ENCODE measurements around the gene PCGF3.
"Not testable (repeated sequence)": the region's sequence is repeated elsewhere in the genome, so short reads cannot be mapped to it uniquely, and the experiment has no call there.

PCGF3 gene

GRCh38 chr4:752196-752861 is 46.7 kb downstream of the PCGF3 start:
- Histone ChIP-seq H3K9me3 (ENCODE audit: control insufficient read depth, insufficient read depth, low read depth, low read length) (no peaks in the 10 kb centered on the region), H3K36me3 (ENCODE audit: control insufficient read depth, insufficient read depth, low read length) (peaks cover 64% of the 10 kb centered on the region), H3K27me3 (ENCODE audit: control insufficient read depth, insufficient read depth, low read length) (no peaks in the 10 kb centered on the region), H3K9ac (ENCODE audit: low read length) (no peak overlapping the region), H3K4me3 (ENCODE audit: low read depth, low read length) (no peak overlapping the region), H3K4me1 (ENCODE audit: control insufficient read depth, insufficient read depth, low read length) (no peaks in the 10 kb centered on the region), H3K27ac (ENCODE audit: low read depth, low read length) (no peak overlapping the region)

- H3K4me3 ChIP-seq (ENCODE audit: low read depth, low read length); H3K4me1 ChIP-seq (ENCODE audit: control insufficient read depth, insufficient read depth, low read length); H3K27me3 ChIP-seq (ENCODE audit: control insufficient read depth, insufficient read depth, low read length); H3K9me3 ChIP-seq (ENCODE audit: control insufficient read depth, insufficient read depth, low read depth, low read length); H3K27ac ChIP-seq (ENCODE audit: low read depth, low read length); H3K9ac ChIP-seq (ENCODE audit: low read length): not testable (repeated sequence)
- peaks cover 61% of the 10 kb centered on the region for H3K36me3 ChIP-seq (ENCODE audit: control insufficient read depth, insufficient read depth, low read length)
These were observed 47.6 kb downstream of the PCGF3 start for GRCh38 chr4:753186-753585.

GRCh38 chr4:754221-755120 is 48.8 kb downstream of the PCGF3 start:
- no peak overlapping the region for H3K4me3 ChIP-seq (ENCODE audit: low read depth, low read length)
- no peaks in the 10 kb centered on the region for H3K4me1 ChIP-seq (ENCODE audit: control insufficient read depth, insufficient read depth, low read length)
- H3K9ac ChIP-seq (ENCODE audit: low read length): no peak overlapping the region
- H3K27ac ChIP-seq (ENCODE audit: low read depth, low read length): no peak overlapping the region
- no peaks in the 10 kb centered on the region for H3K27me3 ChIP-seq (ENCODE audit: control insufficient read depth, insufficient read depth, low read length)
- H3K36me3 ChIP-seq (ENCODE audit: control insufficient read depth, insufficient read depth, low read length): peaks cover 54% of the 10 kb centered on the region
- H3K9me3 ChIP-seq (ENCODE audit: control insufficient read depth, insufficient read depth, low read depth, low read length): no peaks in the 10 kb centered on the region

- Histone ChIP-seq H3K9ac (ENCODE audit: low read length) (no peak overlapping the region), H3K36me3 (ENCODE audit: control insufficient read depth, insufficient read depth, low read length) (peaks cover 56% of the 10 kb centered on the region), H3K27me3 (ENCODE audit: control insufficient read depth, insufficient read depth, low read length) (no peaks in the 10 kb centered on the region), H3K4me3 (ENCODE audit: low read depth, low read length) (no peak overlapping the region), H3K27ac (ENCODE audit: low read depth, low read length) (no peak overlapping the region), H3K4me1 (ENCODE audit: control insufficient read depth, insufficient read depth, low read length) (no peaks in the 10 kb centered on the region), H3K9me3 (ENCODE audit: control insufficient read depth, insufficient read depth, low read depth, low read length) (no peaks in the 10 kb centered on the region)
These were observed 51.5 kb downstream of the PCGF3 start for GRCh38 chr4:757111-757510.

- peaks cover 62% of the 10 kb centered on the region for H3K36me3 ChIP-seq (ENCODE audit: control insufficient read depth, insufficient read depth, low read length)
- not testable (repeated sequence) for H3K9me3 ChIP-seq (ENCODE audit: control insufficient read depth, insufficient read depth, low read depth, low read length); H3K27ac ChIP-seq (ENCODE audit: low read depth, low read length); H3K27me3 ChIP-seq (ENCODE audit: control insufficient read depth, insufficient read depth, low read length); H3K4me1 ChIP-seq (ENCODE audit: control insufficient read depth, insufficient read depth, low read length); H3K4me3 ChIP-seq (ENCODE audit: low read depth, low read length); H3K9ac ChIP-seq (ENCODE audit: low read length)
These were observed 54.2 kb downstream of the PCGF3 start for GRCh38 chr4:759810-760209.

GRCh38 chr4:760616-761015 is 55.0 kb downstream of the PCGF3 start:
- Histone ChIP-seq H3K36me3 (ENCODE audit: control insufficient read depth, insufficient read depth, low read length) (peaks cover 64% of the 10 kb centered on the region), H3K9me3 (ENCODE audit: control insufficient read depth, insufficient read depth, low read depth, low read length) (peaks cover 6% of the 10 kb centered on the region; the same call in 1 of the 2 replicates), H3K27me3 (ENCODE audit: control insufficient read depth, insufficient read depth, low read length) (no peaks in the 10 kb centered on the region), H3K4me3 (ENCODE audit: low read depth, low read length) (no peak overlapping the region), H3K4me1 (ENCODE audit: control insufficient read depth, insufficient read depth, low read length) (no peaks in the 10 kb centered on the region; the same call in 1 of the 2 replicates), H3K27ac (ENCODE audit: low read depth, low read length) (no peak overlapping the region), H3K9ac (ENCODE audit: low read length) (no peak overlapping the region)

GRCh38 chr4:761086-761485 is 55.5 kb downstream of the PCGF3 start:
- H3K27ac ChIP-seq (ENCODE audit: low read depth, low read length): no peak overlapping the region
- no peak overlapping the region for H3K9ac ChIP-seq (ENCODE audit: low read length)
- no peaks in the 10 kb centered on the region for H3K27me3 ChIP-seq (ENCODE audit: control insufficient read depth, insufficient read depth, low read length)
- no peak overlapping the region for H3K4me3 ChIP-seq (ENCODE audit: low read depth, low read length)
- H3K4me1 ChIP-seq (ENCODE audit: control insufficient read depth, insufficient read depth, low read length): no peaks in the 10 kb centered on the region; the same call in 1 of the 2 replicates
- H3K9me3 ChIP-seq (ENCODE audit: control insufficient read depth, insufficient read depth, low read depth, low read length): peaks cover 6% of the 10 kb centered on the region; the same call in 1 of the 2 replicates
- H3K36me3 ChIP-seq (ENCODE audit: control insufficient read depth, insufficient read depth, low read length): peaks cover 68% of the 10 kb centered on the region

- Histone ChIP-seq H3K27ac (ENCODE audit: low read depth, low read length) (no peak overlapping the region), H3K4me1 (ENCODE audit: control insufficient read depth, insufficient read depth, low read length) (no peaks in the 10 kb centered on the region; the same call in 1 of the 2 replicates), H3K27me3 (ENCODE audit: control insufficient read depth, insufficient read depth, low read length) (no peaks in the 10 kb centered on the region), H3K4me3 (ENCODE audit: low read depth, low read length) (no peak overlapping the region), H3K9ac (ENCODE audit: low read length) (no peak overlapping the region), H3K9me3 (ENCODE audit: control insufficient read depth, insufficient read depth, low read depth, low read length) (peaks cover 6% of the 10 kb centered on the region; the same call in 1 of the 2 replicates), H3K36me3 (ENCODE audit: control insufficient read depth, insufficient read depth, low read length) (peaks cover 74% of the 10 kb centered on the region)
These were observed 56.1 kb downstream of the PCGF3 start for GRCh38 chr4:761739-762138.

GRCh38 chr4:762211-763190 is 56.9 kb downstream of the PCGF3 start:
- Histone ChIP-seq H3K4me3 (ENCODE audit: low read depth, low read length) (no peak overlapping the region), H3K4me1 (ENCODE audit: control insufficient read depth, insufficient read depth, low read length) (no peaks in the 10 kb centered on the region; the same call in none of the 2 replicates), H3K36me3 (ENCODE audit: control insufficient read depth, insufficient read depth, low read length) (peaks cover 71% of the 10 kb centered on the region), H3K27me3 (ENCODE audit: control insufficient read depth, insufficient read depth, low read length) (no peaks in the 10 kb centered on the region), H3K9ac (ENCODE audit: low read length) (no peak overlapping the region), H3K27ac (ENCODE audit: low read depth, low read length) (no peak overlapping the region), H3K9me3 (ENCODE audit: control insufficient read depth, insufficient read depth, low read depth, low read length) (peaks cover 6% of the 10 kb centered on the region; the same call in 1 of the 2 replicates)

- no peaks in the 10 kb centered on the region for H3K27me3 ChIP-seq (ENCODE audit: control insufficient read depth, insufficient read depth, low read length)
- no peak overlapping the region for H3K4me3 ChIP-seq (ENCODE audit: low read depth, low read length)
- no peak overlapping the region for H3K27ac ChIP-seq (ENCODE audit: low read depth, low read length)
- no peak overlapping the region for H3K9ac ChIP-seq (ENCODE audit: low read length)
- H3K4me1 ChIP-seq (ENCODE audit: control insufficient read depth, insufficient read depth, low read length): no peaks in the 10 kb centered on the region; the same call in none of the 2 replicates
- H3K36me3 ChIP-seq (ENCODE audit: control insufficient read depth, insufficient read depth, low read length): peaks cover 76% of the 10 kb centered on the region
- H3K9me3 ChIP-seq (ENCODE audit: control insufficient read depth, insufficient read depth, low read depth, low read length): peaks cover 6% of the 10 kb centered on the region; the same call in 1 of the 2 replicates
These were observed 57.7 kb downstream of the PCGF3 start for GRCh38 chr4:763191-763810.

All from HUES6 (cell line).